GM23338 (cell line): ENCODE data around the gene GNAO1.

Experiments used
- CREB1 ChIP-seq: fragments of 250-450 bp; sonication (Bioruptor Pico); IDR thresholded peaks from 2 replicates; pipeline ENCODE4 v1.5.0; 2020; ENCODE audit warnings: low read depth, mild to moderate bottlenecking, moderate library complexity
- CTCF ChIP-seq, 2 experiments: fragments of 200-600 bp in 1 of 2; sonication (generic) in 1 of 2; conservative IDR thresholded peaks; 2 replicates each; pipeline versions ENCODE4 v1.5.1 to v1.6.1; 2016 to 2017; ENCODE audit warnings: antibody characterized with exemption in 2 of 2, low read depth in 2 of 2, mild to moderate bottlenecking in 2 of 2, moderate library complexity in 1 of 2
- EZH2 ChIP-seq: fragments of 200-600 bp; sonication (generic); IDR thresholded peaks from one replicate; pipeline ENCODE4 v1.8.0; 2017; ENCODE audit warnings: antibody characterized with exemption, mild to moderate bottlenecking, low read depth; ENCODE audit not compliant: unreplicated experiment
- EZH2phosphoT487 ChIP-seq: fragments of 200-600 bp; sonication (generic); IDR thresholded peaks from one replicate; pipeline ENCODE4 v1.8.1; 2018; ENCODE audit warnings: antibody characterized with exemption; ENCODE audit not compliant: unreplicated experiment
- POLR2AphosphoS5 ChIP-seq: IDR thresholded peaks from 2 replicates; pipeline ENCODE4 v1.6.1; 2016; ENCODE audit warnings: antibody characterized with exemption, low read depth
- STAT1 ChIP-seq: IDR thresholded peaks from one replicate; pipeline ENCODE4 v1.6.1; 2016; ENCODE audit warnings: antibody characterized with exemption; ENCODE audit not compliant: unreplicated experiment
- ZNF331 ChIP-seq: fragments of 250-450 bp; sonication (Bioruptor Pico); IDR thresholded peaks from 2 replicates; pipeline ENCODE4 v1.5.0; 2020; ENCODE audit warnings: low read depth, mild to moderate bottlenecking, moderate library complexity

- TF ChIP-seq CTCF (conservative IDR thresholded peaks at IDR 0.05; ENCODE audit: low read depth in 2 of 2) (no peak), EZH2 (no peak), POLR2AphosphoS5 (no peak), EZH2phosphoT487 (no peak), CREB1 (CRISPR knock-in tag) (no peak), ZNF331 (CRISPR knock-in tag) (no peak), STAT1 (no peak)
These were observed 2.0 kb downstream of the GNAO1 start for GRCh38 chr16:56192986-56193945.
